ENCODE results near the gene FXYD6.

GRCh38 chr11:117816846-117817367, 59.6 kb downstream of the FXYD6 start:
- TF ChIP-seq CTCF (IDR thresholded peaks at IDR 0.05; ENCODE audit: insufficient read depth, low read length, poor library complexity, severe bottlenecking) (no peak), EZH2phosphoT487 (conservative IDR thresholded peaks at IDR 0.05; ENCODE audit: low read length) (no peak)

Measured in SU-DHL-6 (cell line).